GM18502 (cell line): ENCODE data around the gene INCENP.

Experiments used
- ATAC-seq: cut with Tn5 transposase; IDR thresholded peaks from one replicate; pipeline ENCODE4 v1.9.1; 2021; ENCODE audit warnings: mild to moderate bottlenecking; ENCODE audit not compliant: unreplicated experiment, poor library complexity

The INCENP gene

DNA sequence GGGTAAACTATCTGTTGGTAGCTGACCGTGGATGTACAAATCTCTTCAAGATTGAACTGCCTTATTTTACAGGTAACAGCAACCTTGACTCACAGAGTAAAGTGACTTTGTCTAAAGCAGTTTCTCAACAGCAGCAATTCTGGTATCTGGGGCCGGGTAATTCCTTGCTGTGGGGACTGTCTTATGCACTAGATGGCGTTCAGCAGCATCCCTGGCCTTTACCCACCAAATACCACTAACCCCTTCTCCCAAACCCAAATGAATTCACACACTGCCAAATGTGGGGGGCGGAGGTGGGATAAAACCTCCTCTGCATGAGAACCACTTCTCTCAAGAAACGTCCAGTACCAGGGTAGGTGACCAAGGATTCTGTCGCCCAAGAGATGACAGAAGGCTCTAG is 1.7 kb upstream of the INCENP start:
- no peak for ATAC-seq

DNA sequence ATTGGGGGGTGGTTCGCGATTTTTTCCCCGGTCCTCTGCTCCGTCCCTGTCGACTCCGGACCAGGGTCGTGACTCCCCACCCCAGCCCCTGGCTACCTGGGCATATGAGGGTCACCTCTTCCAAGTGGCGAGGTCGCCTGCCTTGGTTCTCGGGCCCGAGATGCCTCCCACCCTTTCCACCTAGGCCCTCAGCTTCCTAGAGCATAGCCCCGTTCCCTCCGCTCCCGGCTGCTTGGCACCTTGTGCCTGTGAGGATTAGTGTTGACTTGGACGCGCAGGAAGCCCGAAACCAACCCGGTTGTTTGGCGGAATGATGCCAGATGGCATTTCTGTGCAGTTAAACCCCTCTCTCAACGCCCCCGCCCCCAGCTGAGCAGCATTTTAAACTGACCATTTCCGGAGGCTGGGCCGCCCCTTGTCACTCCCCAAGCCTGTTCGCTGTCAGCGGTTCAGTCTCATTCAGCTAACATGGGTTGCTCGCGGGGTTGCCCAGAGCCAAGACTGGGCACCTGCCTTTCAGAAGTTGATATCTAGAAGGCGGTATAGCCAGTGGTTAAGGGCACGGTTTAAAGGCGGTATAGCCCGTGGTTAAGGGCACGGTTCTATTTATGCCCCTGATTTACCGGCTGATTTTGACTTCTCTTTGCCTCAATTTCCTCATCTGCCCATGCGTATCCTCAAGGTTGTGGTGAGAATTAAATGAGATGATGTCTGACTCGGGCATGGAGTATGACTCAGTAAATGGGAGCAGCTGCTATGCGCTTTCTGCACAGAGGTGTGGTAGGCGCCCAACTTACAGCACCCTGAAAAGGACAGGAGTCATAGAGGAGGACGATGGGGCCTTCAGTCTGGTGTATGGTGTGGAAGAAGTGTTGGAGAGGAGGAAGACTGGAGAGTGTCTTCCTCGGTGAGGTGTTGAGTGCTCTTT is 639 bp downstream of the INCENP start:
- peak; percentile 39 for ATAC-seq

DNA sequence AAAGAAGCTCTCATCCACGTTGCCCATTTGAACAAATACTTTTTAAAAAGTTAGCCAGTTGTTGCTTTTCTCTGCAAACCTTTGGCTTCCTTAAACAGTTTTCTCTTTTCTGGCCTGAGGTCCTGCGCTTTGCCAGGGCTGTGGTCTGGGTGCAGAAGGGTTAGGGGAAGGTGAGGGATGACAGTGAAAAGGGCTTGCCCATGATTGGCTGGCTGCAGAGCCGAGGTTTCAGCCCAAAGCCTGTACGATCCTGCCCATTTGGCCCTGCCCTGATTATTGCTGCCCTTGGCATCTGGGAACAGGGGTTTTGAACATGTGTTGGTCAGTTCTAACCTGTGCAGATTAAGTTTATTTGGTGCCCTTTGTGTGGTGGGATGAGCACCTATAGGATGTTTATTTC is 1.5 kb downstream of the INCENP start:
- ATAC-seq, result no peak

DNA sequence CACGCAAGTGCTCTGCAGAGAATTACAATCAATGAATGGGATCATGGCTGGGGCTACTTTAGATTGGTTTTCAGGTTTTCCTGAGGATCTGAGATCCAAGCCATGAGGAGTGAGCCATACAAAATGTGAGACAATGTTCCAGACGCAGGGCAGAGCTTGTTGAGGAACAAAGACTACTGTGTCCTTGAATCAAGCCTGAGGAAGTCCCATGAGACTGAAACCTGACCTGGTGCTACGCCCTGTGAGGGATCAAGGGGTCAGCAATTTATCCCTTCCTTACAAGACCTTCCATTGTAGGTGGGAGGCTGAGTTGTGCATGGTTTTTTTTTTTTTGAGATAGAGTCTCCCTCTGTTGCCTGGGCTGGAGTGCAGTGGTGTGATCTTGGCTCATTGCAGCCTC is 2.1 kb downstream of the INCENP start:
- no peak for ATAC-seq

DNA sequence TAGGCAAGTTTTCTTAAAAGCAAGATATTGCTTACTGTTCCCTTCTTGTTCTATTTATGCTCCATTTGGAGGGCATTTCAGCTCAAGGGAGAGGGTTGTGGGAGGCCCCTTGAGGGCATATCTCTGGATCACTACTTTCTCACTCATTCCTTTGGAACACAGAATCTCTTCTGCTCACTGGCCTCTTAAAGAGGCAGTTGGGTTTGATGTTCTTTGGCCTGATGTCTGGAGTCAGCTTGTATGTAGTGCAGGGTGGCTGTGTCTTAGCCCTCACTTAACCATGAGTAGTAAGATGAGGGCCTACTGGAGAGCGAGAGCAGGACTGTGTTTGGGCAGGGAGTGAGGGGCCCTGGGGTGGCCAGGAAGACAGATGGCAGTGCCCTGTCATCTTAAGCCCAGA is 3.6 kb downstream of the INCENP start:
- no peak for ATAC-seq

DNA sequence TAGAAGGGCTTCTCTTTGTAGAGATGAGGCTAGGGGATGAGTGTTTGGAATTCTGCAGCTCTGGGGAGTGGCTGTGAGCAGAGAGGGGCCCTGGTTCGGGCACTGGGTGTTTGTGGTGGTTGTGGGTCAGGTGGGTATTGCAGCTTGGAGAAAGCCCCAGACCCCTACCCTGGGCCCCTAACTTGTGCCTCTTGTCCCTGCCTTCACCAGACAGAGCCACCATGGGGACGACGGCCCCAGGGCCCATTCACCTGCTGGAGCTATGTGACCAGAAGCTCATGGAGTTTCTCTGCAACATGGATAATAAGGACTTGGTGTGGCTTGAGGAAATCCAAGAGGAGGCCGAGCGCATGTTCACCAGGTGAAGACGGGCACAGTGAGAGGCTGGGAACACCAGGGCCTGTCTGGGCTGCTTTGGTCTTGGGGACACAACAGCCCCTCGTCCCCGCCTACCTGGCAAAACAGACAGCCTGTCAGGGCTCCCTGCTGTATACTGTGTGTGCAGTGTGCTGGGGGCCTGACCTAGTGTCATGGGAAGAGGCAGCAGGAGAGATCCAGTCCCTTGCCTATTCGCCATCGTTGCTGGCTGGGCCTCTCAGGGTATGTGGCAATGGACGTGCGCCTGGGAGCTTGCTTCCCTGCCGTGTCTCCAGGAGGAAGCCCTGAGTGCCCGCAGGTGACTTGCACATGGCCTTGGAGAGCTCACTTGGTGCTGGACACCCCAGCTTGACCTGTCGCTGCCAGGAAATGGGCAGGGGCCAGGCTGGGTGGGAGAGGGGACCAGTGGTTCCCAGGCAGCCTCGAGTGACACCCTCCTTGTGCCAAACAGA is 4.3 kb downstream of the INCENP start:
- no peak for ATAC-seq

DNA sequence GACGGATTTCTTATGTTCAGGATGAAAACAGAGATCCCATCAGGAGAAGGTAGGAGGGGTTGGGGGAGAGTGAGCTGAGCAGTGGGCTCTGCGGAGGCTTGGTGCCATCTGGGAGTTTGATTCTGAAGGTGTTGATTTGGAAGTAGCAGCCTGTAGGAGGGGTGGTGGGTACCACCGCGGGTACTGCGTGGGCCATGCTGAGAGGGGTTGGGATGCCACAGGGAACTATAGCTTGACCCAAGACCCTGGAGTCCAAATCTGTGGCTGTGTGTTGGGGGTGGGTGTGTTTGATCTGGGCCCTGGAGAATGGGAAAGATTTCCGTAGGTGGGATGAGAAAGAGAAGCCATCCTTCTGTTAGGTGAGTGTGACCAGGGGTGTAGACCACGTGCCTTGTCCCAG is 5.0 kb downstream of the INCENP start:
- no peak for ATAC-seq

DNA sequence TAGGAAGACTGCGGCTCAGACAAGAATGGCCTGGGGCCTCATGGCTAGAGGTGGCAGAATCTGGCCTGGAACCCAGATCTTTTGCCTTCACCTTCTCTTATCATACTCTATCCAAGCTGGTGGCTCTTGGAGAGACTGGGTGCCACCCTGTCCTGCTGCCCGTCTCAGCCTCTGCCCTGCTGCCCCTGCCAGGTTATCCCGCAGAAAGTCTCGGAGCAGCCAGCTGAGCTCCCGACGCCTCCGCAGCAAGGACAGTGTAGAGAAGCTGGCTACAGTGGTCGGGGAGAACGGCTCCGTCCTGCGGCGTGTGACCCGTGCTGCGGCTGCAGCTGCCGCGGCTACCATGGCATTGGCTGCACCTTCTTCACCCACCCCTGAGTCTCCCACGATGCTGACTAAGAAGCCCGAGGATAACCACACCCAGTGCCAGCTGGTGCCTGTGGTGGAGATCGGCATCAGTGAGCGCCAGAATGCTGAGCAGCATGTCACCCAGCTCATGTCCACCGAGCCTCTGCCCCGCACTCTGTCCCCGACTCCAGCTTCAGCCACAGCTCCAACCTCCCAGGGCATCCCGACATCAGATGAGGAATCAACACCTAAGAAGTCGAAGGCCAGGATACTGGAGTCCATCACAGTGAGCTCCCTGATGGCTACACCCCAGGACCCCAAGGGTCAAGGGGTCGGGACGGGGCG is 5.9 kb downstream of the INCENP start:
- ATAC-seq, result no peak

DNA sequence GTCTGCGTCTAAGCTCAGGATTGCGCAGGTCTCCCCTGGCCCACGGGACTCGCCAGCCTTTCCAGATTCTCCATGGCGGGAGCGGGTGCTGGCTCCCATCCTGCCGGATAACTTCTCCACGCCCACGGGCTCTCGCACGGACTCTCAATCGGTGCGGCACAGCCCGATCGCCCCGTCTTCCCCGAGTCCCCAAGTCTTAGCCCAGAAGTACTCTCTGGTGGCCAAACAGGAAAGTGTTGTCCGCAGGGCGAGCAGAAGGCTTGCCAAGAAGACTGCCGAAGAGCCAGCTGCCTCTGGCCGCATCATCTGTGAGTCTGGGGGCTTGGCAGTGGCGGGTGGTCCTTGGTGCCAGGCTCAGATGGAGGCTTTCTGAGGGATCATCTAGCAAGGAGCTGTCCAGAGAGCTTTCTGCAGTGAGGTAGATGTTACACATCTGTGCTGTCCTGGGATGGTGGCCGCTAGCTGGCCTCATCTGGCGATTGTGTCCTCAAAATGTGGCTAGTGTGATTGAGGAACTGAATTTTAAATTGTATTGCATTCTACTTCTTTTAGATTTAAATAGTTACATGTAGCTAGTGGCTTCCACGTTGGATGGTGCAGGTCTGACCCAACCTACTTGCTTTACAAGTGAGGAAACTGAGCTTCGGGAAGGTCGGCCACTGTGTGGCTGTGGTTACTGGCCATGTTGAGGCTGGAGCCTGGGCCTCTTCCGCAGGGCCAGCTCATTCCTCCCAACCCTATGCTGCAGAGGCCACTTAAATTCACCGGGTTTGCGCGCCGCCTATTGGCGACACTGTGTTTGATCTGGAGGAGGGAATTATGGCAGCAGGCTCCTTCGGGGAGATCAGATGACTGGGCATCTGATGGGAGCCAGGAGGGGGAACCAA is 6.7 kb downstream of the INCENP start:
- ATAC-seq, result no peak

DNA sequence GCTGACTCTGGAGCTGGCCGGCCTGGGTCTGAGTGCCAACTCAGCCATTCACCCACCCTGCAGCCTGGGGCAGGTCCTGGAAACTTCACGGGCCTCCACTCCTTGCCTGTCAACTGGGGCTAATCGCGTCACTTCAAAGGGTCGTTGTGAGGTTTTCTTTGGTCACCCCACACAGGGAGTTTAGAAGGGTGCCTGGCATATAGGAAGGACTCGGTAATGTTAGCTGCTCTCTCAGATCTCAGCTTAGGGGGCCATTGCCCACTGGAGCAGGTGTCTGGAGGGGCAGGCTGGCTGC is 7.3 kb downstream of the INCENP start:
- no peak for ATAC-seq

DNA sequence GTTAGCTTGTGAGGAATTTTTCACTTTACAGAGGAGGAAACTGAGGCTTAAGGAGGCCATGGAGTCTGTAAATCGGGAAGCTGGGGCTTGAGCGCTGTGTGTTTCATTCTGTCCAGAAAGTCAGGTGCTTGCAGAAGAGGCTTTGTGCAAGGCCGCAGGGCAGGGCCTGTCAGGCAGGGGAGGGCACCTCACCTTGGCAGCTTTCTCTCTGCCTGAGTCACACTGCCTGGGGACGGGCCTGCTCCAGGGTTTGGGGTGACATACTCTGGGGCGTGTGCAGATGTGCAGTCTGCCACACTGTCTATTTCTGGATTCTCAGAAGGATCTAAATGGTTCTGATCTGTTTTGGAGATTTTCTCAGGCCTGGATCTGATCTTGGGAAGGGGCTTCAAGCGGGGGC is 8.4 kb downstream of the INCENP start:
- ATAC-seq, result no peak

DNA sequence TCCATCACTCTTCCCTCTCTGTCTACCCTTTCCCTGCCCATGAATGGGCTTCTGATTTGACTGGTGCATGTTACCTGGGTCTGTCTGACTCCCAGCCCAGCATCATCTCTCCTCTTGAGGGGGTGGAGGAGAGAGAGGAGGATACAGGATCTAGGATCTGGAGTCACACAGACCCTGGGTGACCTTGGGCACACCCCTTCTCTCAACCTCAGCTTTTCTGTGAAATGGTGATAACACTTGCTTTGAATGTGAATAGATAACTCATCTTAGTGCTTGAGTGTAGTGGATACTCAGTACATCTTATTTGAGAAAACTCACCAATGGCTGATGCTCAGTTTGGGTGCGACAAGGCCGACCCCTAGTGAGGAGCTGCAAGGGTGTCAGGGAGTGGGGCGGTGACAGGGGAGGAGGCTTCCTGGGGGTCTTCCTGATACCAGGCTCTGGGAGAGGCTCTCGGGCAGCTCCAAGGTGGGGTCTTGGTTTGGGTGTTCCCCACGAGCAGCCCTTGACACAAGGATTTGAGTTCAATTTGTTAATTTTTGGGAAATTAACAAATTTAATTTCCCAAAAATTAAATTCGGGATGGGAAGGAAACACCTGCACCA is 9.0 kb downstream of the INCENP start:
- no peak for ATAC-seq

DNA sequence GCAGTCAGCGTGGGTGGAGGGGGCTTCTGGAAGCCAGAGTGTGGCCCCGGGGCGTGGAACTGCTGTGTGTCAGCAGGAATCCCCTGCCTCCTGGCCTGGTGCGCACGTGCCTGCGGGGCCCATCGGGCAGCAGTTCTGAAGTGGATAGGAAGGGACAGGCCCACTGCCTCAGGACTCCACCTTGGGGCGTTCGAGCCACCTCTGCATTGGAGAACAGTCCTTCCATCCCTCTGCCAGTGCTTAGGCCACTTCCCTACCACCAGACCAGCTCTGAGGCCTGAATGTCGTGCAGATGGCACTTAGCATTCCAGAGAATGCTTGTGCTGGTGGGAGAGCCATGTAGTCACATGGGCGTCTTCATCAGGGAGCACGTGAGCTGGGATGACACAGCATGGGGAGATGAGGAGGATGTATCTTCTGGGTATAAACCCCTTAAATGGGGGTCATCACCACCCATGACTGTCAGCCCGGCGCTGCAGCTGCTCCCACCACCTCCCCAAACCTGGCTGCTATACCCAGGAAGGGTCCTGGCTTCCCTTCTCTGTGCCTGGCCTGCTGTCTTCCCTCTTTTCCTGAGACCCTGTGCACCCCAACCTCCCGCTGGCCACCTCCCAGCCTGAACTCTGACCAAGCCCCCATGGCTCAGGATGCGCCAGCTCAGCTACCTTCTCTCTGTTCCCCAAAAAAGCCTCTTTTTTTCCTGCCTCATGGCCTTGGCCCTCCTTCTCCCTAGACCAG is 9.7 kb downstream of the INCENP start:
- ATAC-seq, result no peak

DNA sequence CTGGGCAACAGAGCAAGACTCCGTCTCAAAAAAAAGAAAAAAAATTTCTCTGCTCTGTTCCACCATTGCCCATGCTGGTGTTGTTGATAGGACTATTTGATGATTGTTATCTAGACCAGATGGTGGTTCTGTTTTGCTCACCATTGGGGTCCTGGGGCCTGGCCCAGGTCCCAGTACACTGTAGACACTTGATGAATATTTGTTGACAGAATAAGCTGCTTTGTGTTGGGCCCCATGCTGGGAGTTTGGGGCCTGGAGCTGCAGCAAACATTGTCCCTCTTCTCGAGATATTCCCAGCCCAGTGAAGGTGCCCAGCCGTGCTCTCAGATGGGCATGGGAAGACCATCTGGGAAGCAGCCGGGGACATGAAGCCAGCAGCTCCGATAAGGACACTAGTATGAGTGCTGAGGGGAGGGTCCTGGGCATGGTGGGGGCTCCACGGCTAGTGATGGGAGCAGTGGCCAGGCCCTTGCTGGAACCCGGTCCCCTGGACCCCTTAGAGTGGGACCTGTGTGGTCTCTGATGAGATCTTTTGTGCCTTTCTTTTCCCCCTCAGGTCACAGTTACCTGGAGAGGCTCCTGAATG is 13.6 kb downstream of the INCENP start:
- ATAC-seq, result no peak

DNA sequence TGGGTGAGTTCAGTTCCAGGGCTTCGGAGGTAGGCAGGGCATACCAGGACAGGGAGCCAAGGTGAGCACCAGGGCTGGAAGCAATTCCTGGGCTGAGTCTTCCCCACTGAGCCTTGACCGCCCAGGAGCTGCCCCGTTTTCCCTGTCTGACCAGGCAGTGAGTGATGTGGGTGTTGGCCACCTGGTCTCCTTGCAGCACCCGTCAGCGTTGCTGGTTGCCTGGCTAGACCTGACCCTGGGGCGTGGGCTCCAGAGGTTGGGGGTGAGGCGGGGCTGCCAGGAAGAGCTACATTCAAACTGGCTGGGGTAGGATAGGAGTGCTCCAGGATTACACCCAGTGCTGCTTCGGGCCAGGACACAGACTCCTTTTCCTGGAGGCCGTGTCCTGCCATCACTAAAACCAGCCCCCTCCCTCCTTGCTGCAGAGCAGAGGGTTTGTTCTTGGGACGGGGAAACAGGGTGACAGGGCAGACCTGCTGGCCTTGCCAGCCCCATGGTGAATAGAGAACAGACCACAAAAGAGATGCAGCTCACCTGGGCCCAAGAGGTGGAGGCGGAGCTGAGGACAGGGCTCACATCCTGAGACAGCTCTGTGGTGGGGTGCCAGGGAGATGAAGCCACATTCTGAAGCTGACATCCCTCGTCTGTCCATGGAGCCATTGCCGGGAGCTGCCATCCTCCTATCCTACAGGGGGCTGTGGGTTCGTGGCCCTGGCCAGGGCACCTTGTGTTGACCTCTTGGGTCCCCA is 14.2 kb downstream of the INCENP start:
- no peak for ATAC-seq

DNA sequence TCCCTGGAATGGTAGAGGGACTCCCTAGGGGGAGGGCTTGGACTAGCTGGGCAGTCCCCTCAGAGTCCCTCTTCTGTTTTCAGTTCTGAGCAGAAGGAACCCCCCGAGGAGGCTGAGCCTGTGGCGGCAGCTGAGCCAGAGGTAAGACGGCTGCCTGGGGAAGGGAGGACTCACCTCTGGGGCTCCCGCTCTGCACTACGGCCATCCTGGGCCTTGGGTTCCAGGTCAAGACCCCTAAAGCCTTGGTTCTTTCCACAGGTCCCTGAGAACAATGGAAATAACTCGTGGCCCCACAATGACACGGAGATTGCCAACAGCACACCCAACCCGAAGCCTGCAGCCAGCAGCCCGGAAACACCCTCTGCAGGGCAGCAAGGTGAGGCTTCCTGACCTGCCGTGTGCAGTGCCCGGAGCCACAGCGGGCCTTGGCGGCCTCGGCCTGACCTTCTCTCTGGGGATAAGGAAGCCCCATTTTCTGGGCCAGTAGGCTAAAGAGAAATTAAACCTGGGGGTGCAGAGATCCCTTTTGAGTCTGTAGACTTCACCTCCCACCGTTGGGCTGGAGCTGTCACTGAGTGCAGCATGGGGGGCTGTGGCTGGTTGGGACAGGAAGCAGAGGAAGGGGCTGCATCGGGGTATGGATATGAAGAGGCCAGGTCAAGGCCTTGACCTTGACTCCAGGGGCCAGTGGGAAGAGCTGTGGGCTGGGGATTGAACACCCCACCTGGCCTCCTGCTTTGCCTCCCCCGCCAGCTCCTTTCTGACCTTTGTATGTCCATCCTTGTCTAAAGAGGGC is 15.0 kb downstream of the INCENP start:
- ATAC-seq, result no peak
